Small intestine (tissue), 7 donors: ENCODE data around the gene PTGDR2. TPM values are rescaled to one million over a fixed set of nuclear protein-coding genes. Genes with fewer than 3 reads are reported as not detected.

Source experiments
- DNase-seq, 2 donors: peaks; one replicate each; pipeline versions ENCODE4 v3.0.0 to v3.0.0-alpha.2; 2013
- FAIRE-seq: peaks from 2 replicates; lab custom pipeline; 2012; peaks lifted over from hg19 to GRCh38; lab: Jason Lieb, UNC
- H3K27ac ChIP-seq, 3 donors: one replicate each; pipeline ENCODE4 v1.5.1; 2013; ENCODE audit warnings: low read length in 2 of 3, mild to moderate bottlenecking in 2 of 3, control low read depth in 1 of 3, inconsistent platforms in 1 of 3, low read depth in 1 of 3, moderate library complexity in 1 of 3
- H3K27me3 ChIP-seq, 3 donors: one replicate each; pipeline ENCODE4 v1.6.1; 2013; ENCODE audit warnings: low read length in 3 of 3, inconsistent platforms in 1 of 3; ENCODE audit not compliant: control insufficient read depth in 3 of 3, insufficient read depth in 3 of 3
- H3K36me3 ChIP-seq, 3 donors: one replicate each; pipeline ENCODE4 v1.6.1; 2013; ENCODE audit warnings: low read length in 3 of 3, inconsistent platforms in 1 of 3, low read depth in 1 of 3, mild to moderate bottlenecking in 1 of 3, moderate library complexity in 1 of 3; ENCODE audit not compliant: control insufficient read depth in 3 of 3, insufficient read depth in 2 of 3
- H3K4me1 ChIP-seq, 3 donors: one replicate each; pipeline ENCODE4 v1.6.1; 2013; ENCODE audit warnings: low read length in 2 of 3, inconsistent platforms in 1 of 3, low read depth in 1 of 3, mild to moderate bottlenecking in 1 of 3, moderate library complexity in 1 of 3; ENCODE audit not compliant: control insufficient read depth in 3 of 3, insufficient read depth in 2 of 3
- H3K4me3 ChIP-seq, 3 donors: one replicate each; pipeline ENCODE4 v1.5.1; 2013; ENCODE audit warnings: low read length in 3 of 3, control low read depth in 1 of 3, inconsistent platforms in 1 of 3, low read depth in 1 of 3, mild to moderate bottlenecking in 1 of 3, moderate library complexity in 1 of 3
- H3K9me3 ChIP-seq, 2 donors: one replicate each; pipeline ENCODE4 v1.6.1; 2013; ENCODE audit warnings: low read depth in 1 of 2, low read length in 1 of 2; ENCODE audit not compliant: control insufficient read depth in 2 of 2, insufficient read depth in 1 of 2
- WGBS, 3 donors: extraction: QIAGEN DNeasy Blood & Tissue Kit; methylation state at CpG; one replicate each; pipeline ENCODE4 v1.1.7; 2013; 5-methylcytosine and 5-hydroxymethylcytosine counted together
- polyA plus RNA-seq, 4 donors: library from polyadenylated mRNA; stranded (reverse) in 3 of 4; unstranded in 1 of 4; fragments of 200-250 nt in 3 of 4; fragments of 120-200 nt in 1 of 4; gene quantifications; one replicate each; pipeline versions ENCODE4 v1.2.1 to v1.2.3, GENCODE V29; 2013
- donor health status: healthy with polysubstance abuse.
- donor health status: control.
- donor health status: control.
- donor health status: Bipolar disorder and iron deficiency.
- donor health status: healthy.

The PTGDR2 gene
- polyA plus RNA-seq, 4 donors, result 0.45 to 4.5 (median 3.4) TPM

- no peak overlapping the region for H3K4me3 ChIP-seq
- WGBS, 3 donors, result 67 to 86% (median 78%) methylated on average over 5 of the region's 5 CpGs
- no peaks in the 10 kb centered on the region for H3K27me3 ChIP-seq
- no peak for FAIRE-seq
- H3K9me3 ChIP-seq, result no peaks in the 10 kb centered on the region
- peaks cover 0 to 17% (median 0%) of the 10 kb centered on the region in 3 donors for H3K4me1 ChIP-seq
- no peak for DNase-seq
- H3K27ac ChIP-seq, result peak overlapping the region in 1 of 3 donors; percentile 74
- H3K36me3 ChIP-seq, result peaks cover 0 to 22% (median 5%) of the 10 kb centered on the region in 3 donors
These were observed 22.7 kb upstream of the PTGDR2 start for GRCh38 chr11:60878245-60879101.

DNA sequence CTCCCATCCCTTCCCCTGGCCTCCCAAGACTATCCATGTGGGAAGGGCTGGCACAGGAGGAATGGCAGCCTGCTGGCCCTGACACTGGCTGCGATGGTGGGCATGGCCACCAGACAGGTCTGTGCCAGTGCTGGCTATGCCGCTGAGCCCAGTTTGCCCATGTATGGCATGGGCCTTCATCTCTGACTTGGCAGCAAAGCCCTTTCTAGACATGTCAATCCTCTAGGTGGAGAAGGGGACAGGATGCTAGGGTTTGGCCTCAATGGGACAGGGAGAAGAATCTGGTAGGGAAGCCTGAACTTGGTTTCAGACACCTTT is 20.4 kb upstream of the PTGDR2 start:
- peak overlapping the region in 1 of 3 donors; percentile 42 for H3K27ac ChIP-seq
- H3K4me1 ChIP-seq, result peaks cover 0 to 22% (median 0%) of the 10 kb centered on the region in 3 donors
- FAIRE-seq, result no peak
- H3K36me3 ChIP-seq, result peaks cover 0 to 22% (median 5%) of the 10 kb centered on the region in 3 donors
- no peak overlapping the region for H3K4me3 ChIP-seq
- no peak for DNase-seq
- 94 to 100% (median 97%) methylated on average over 2 of the region's 2 CpGs for WGBS, 3 donors
- H3K9me3 ChIP-seq, result no peaks in the 10 kb centered on the region
- no peaks in the 10 kb centered on the region for H3K27me3 ChIP-seq

DNA sequence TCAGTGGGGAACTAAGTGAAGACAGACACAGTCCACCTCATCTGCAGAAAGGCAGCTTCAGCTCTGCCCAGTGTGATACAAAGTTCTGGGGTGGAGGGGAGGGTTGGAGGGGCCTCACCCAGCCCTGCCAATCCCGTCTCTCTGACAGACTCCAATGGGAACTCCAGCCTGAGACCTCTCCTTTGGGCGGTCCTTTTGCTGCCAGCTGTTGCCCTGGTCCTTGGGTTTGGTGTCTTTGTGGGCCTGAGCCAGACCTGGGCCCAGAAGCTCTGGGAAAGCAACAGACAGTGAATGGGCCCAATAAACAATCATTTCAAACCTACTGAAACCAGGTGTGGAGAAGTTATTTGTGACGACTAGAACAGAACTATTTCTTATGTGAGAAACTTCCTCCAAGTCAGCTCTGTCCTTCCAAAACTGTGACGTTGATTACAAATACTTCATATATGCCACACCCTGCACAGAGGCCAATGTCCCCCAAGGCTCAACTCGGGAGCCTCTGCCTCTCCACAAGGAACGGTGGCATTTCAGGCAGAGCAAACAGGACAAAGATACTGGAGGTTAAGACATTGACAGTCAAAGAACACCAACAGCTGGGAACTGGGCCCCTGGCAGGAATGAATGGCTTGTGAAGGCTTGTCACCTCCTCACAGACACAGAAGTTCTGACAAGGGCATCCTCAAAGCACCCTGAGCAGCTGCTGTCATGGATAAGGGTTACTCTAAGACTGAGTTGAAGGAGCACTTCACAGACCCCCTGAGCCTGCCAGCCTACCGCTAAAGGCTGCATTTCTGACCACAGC is 19.8 kb upstream of the PTGDR2 start:
- no peak overlapping the region for H3K4me3 ChIP-seq
- H3K9me3 ChIP-seq, result no peaks in the 10 kb centered on the region
- peak overlapping the region in 1 of 3 donors; percentile 42 for H3K27ac ChIP-seq
- H3K36me3 ChIP-seq, result peaks cover 0 to 17% (median 5%) of the 10 kb centered on the region in 3 donors
- DNase-seq (peak; percentile 37 to 55), FAIRE-seq (no peak)
- WGBS, 3 donors, result 58 to 68% (median 68%) methylated on average over 7 of the region's 7 CpGs
- H3K4me1 ChIP-seq, result peaks cover 0 to 22% (median 0%) of the 10 kb centered on the region in 3 donors
- no peaks in the 10 kb centered on the region for H3K27me3 ChIP-seq

DNA sequence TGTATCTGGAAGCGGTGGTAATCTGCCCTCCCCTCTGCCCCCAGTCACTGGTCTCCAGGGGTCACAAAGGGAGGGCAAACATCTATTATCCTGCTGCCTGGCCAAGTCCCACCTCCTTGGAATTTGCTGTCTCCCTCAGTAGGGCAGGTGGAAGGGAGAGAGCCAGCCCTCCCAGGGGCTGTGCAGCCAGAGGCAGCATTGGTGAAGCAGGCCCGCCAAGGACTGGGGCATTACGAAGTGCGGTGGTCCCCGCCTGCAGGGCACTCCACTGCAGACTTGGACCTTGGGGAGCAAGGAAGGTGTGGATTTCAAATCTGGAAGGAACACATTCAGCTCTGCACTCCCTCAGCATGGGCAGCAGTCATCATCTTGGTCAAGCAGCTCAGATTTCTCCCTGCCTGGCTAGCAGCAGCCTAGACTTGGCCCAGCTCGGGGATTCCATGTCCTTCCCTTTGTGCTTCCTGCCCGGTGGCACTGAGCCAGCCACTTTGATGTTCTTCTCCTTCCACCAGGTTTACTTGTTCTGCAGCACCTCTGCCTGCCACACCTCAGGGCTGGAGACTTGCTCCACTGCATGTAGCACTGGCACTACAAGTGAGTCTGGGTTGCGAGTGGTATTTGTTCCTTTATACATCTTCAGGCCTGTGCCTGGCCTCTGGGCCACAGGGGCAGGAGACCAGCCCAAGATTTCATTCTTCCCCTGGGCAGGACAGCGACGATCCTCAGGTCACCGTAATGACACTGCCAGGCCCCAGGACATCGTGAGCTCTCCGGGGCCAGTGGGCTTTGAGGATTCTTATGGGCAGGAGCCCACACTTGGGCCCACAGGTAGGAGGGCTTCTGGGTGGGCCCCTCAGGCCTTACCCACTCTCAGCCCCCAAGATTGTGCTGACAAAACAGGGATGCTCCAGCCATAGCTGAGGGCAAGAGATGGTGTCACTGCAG is 18.9 kb upstream of the PTGDR2 start:
- no peak overlapping the region for H3K4me3 ChIP-seq
- peaks cover 0 to 10% (median 5%) of the 10 kb centered on the region in 3 donors for H3K36me3 ChIP-seq
- FAIRE-seq (no peak), DNase-seq (no peak)
- H3K4me1 ChIP-seq, result peaks cover 0 to 22% (median 0%) of the 10 kb centered on the region in 3 donors
- H3K9me3 ChIP-seq, result no peaks in the 10 kb centered on the region
- 90 to 98% (median 91%) methylated on average over 13 of the region's 13 CpGs for WGBS, 3 donors
- no peak overlapping the region for H3K27ac ChIP-seq
- no peaks in the 10 kb centered on the region for H3K27me3 ChIP-seq

DNA sequence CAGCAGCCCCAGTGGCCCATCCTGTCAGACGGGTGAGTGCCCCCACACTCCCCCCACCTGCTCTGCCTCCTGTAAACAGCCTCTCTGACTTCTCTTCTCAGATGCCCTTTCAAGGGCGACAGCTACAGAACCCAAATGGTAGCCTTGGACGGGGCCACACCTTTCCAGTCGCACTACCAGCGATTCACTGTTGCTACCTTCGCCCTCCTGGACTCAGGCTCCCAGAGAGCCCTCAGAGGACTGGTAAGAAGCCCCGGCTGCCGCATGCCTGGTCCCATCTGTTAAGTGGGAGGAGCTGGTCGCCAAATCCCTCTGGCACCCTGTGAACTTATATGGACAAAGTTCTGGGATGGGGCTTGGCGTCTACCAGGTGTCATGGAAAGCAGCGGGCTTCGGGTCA is 17.8 kb upstream of the PTGDR2 start:
- Histone ChIP-seq H3K27ac (peak overlapping the region in 1 of 3 donors; percentile 12), H3K27me3 (no peaks in the 10 kb centered on the region), H3K36me3 (peaks cover 0 to 10% (median 0%) of the 10 kb centered on the region in 3 donors), H3K4me3 (no peak overlapping the region), H3K9me3 (no peaks in the 10 kb centered on the region), H3K4me1 (peaks cover 0 to 22% (median 0%) of the 10 kb centered on the region in 3 donors)
- FAIRE-seq (no peak), DNase-seq (no peak)
- 56 to 84% (median 78%) methylated on average over 12 of the region's 12 CpGs for WGBS, 3 donors

- Histone ChIP-seq H3K4me3 (no peak overlapping the region), H3K4me1 (peaks cover 0 to 22% (median 0%) of the 10 kb centered on the region in 3 donors), H3K9me3 (no peaks in the 10 kb centered on the region), H3K36me3 (peaks cover 0 to 10% (median 0%) of the 10 kb centered on the region in 3 donors), H3K27me3 (no peaks in the 10 kb centered on the region), H3K27ac (peak overlapping the region in 1 of 3 donors; percentile 61)
- FAIRE-seq (no peak), DNase-seq (no peak)
- WGBS, 3 donors, result 68 to 84% (median 76%) methylated on average over 16 of the region's 16 CpGs
These were observed 17.3 kb upstream of the PTGDR2 start for GRCh38 chr11:60872961-60873524.

DNA sequence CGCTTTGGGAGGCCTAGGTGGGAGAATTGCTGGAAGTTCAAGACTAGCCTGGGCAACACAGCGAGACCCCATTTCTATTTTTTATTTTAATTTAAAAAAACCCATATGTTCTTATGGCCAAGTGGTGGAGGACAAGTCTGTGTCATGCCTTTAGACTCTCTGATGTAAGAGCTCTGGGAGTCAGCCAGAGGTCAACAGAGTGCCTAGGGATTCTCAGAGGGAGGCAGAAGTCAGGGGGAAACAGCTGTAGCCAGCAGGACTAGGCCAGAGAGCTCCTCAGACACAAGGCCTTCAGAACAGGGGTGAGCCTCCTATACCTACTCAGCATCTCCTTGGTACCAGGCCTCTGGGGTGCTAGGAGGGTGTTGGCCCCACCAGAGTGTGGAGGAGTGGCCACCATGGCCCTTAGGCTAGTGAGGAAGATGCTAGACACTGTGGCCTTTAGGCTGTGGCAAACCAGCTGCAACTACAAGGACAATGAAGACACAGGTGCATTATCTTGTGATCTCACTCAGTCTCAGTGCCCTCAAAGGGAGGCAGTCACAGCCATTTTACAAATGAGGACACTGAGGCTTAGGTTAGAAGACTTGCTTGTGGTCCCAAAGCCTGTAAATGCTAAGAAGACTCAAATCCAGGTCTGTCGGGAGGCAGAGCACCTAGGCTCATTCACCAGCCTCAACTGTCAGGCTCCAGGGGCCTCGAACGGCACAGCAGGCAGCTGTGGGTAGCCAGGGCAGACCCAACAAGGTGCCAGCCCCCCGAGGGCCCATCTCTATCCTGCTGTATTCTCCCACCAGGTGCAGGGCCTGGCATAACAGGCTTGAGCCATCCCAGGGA is 16.6 kb upstream of the PTGDR2 start:
- FAIRE-seq (no peak), DNase-seq (no peak)
- 88 to 95% (median 88%) methylated on average over 6 of the region's 6 CpGs for WGBS, 3 donors
- Histone ChIP-seq H3K27ac (peak overlapping the region in 1 of 3 donors; percentile 61), H3K4me1 (peaks cover 0 to 22% (median 0%) of the 10 kb centered on the region in 3 donors), H3K4me3 (no peak overlapping the region), H3K27me3 (no peaks in the 10 kb centered on the region), H3K36me3 (peaks cover 0 to 10% (median 0%) of the 10 kb centered on the region in 3 donors), H3K9me3 (no peaks in the 10 kb centered on the region)
